Body of pancreas (tissue), 4 donors: ENCODE results near the gene ZNF425.

Experiments used
- CTCF ChIP-seq, 7 experiments: fragments of 450-650 bp in 4 of 7; fragments of 200-600 bp in 3 of 7; sonication (generic) in 3 of 7; IDR thresholded peaks; one replicate each; pipeline ENCODE4 v1.5.1; 2016 to 2019; ENCODE audit warnings: antibody characterized with exemption in 7 of 7
- POLR2A ChIP-seq, 3 donors: fragments of 450-650 bp; IDR thresholded peaks; one replicate each; pipeline ENCODE4 v1.6.1; 2016; ENCODE audit warnings: antibody characterized with exemption in 3 of 3, mild to moderate bottlenecking in 2 of 3

GRCh38 chr7:149085866-149086265, 40.3 kb downstream of the ZNF425 start:
- TF ChIP-seq POLR2A (IDR thresholded peaks at IDR 0.05) (no peak), CTCF (IDR thresholded peaks at IDR 0.05) (no peak)
